Measurements from ENCODE around the gene AOC3. TPM values are rescaled to one million over a fixed set of nuclear protein-coding genes. Genes with fewer than 3 reads are reported as not detected.
A peak's percentile ranks its signal among the peaks of the same experiment; 100 is the strongest.

AOC3 gene
- total and polyA plus RNA-seq, 4 donors: 50.0 to 154 (median 69.2) TPM

DNA sequence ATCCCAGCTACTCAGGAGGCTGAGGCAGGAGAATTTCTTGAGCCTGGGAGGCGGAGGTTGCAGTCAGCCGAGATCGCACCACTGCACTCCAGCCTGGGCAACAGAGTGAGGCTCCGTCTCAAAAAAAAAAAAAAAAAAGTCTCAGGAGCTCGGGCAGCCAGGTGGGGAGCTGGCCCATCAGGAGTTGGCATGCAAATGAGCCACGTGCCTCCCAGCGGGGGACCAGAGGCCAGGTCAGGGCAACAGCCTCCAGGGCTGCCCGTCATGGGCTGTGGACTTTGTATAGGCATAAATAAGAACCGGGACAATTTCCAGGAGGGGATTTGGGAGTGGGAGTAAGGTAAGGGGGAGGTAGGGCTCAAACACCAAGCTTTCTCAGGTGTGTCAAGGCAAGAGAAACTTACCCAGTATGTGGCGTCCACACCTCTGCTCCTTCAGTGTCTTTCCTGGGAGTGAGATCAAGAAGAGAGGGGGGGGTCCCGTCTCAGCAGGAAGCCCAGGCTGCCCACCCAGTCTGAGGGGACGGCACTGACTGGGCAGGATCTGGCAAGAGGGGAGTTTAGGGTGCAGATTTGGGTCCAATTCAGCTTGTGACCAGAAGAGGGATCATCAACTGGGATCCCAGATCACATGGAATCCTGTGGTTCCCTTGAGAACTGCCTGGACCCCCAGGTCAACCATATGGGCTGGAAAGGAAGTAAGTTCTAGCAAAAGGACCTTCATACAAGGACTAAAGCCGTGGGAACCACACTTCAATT lies 27.3 kb downstream of the AOC3 start:
- H3K9ac ChIP-seq (ENCODE audit: insufficient read depth in 1 of 2, low read length in 2 of 2): no peak overlapping the region
- H3K27ac ChIP-seq (ENCODE audit: low read depth in 1 of 2, low read length in 1 of 2): no peak overlapping the region
- 68 to 78% methylated on average over 13 of the region's 13 CpGs for WGBS, 2 donors
- H3K27me3 ChIP-seq (ENCODE audit: control insufficient read depth in 3 of 3, insufficient read depth in 3 of 3, low read length in 2 of 3): no peaks in the 10 kb centered on the region
- DNase-seq (peak in 1 of 3 donors; percentile 41), ATAC-seq (ENCODE audit: insufficient read depth, low FRiP score) (no peak)
- no peak overlapping the region for H3K4me3 ChIP-seq
- TF ChIP-seq, protein P1, sequence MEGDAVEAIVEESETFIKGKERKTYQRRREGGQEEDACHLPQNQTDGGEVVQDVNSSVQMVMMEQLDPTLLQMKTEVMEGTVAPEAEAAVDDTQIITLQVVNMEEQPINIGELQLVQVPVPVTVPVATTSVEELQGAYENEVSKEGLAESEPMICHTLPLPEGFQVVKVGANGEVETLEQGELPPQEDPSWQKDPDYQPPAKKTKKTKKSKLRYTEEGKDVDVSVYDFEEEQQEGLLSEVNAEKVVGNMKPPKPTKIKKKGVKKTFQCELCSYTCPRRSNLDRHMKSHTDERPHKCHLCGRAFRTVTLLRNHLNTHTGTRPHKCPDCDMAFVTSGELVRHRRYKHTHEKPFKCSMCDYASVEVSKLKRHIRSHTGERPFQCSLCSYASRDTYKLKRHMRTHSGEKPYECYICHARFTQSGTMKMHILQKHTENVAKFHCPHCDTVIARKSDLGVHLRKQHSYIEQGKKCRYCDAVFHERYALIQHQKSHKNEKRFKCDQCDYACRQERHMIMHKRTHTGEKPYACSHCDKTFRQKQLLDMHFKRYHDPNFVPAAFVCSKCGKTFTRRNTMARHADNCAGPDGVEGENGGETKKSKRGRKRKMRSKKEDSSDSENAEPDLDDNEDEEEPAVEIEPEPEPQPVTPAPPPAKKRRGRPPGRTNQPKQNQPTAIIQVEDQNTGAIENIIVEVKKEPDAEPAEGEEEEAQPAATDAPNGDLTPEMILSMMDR (IDR thresholded peaks at IDR 0.05; ENCODE audit: control extremely low read depth, extremely low read depth): no peak
- peaks cover 0 to 4% (median 0%) of the 10 kb centered on the region in 4 donors for H3K36me3 ChIP-seq (ENCODE audit: control insufficient read depth in 4 of 4, insufficient read depth in 4 of 4, low read length in 4 of 4)
- H3K4me1 ChIP-seq (ENCODE audit: control insufficient read depth in 5 of 5, insufficient read depth in 5 of 5, low read length in 5 of 5): peaks cover 0 to 23% (median 8%) of the 10 kb centered on the region in 5 donors
- H3K9me3 ChIP-seq (ENCODE audit: control insufficient read depth in 4 of 4, insufficient read depth in 3 of 4, low read length in 3 of 4): no peaks in the 10 kb centered on the region

GRCh38 chr17:42878924-42879595 lies 28.1 kb downstream of the AOC3 start:
- Histone ChIP-seq H3K27me3 (ENCODE audit: control insufficient read depth in 3 of 3, insufficient read depth in 3 of 3, low read length in 2 of 3) (no peaks in the 10 kb centered on the region), H3K9me3 (ENCODE audit: control insufficient read depth in 4 of 4, insufficient read depth in 3 of 4, low read length in 3 of 4) (no peaks in the 10 kb centered on the region), H3K27ac (ENCODE audit: low read depth in 1 of 2, low read length in 1 of 2) (no peak overlapping the region), H3K9ac (ENCODE audit: insufficient read depth in 1 of 2, low read length in 2 of 2) (no peak overlapping the region), H3K4me1 (ENCODE audit: control insufficient read depth in 5 of 5, insufficient read depth in 5 of 5, low read length in 5 of 5) (peaks cover 0 to 16% (median 4%) of the 10 kb centered on the region in 5 donors), H3K36me3 (ENCODE audit: control insufficient read depth in 4 of 4, insufficient read depth in 4 of 4, low read length in 4 of 4) (peaks cover 0 to 4% (median 0%) of the 10 kb centered on the region in 4 donors), H3K4me3 (no peak overlapping the region)
- 90% methylated on average over 8 of the region's 8 CpGs for WGBS, 2 donors
- ATAC-seq (ENCODE audit: insufficient read depth, low FRiP score): no peak
- DNase-seq: no peak
- TF ChIP-seq, protein P1 (IDR thresholded peaks at IDR 0.05; ENCODE audit: control extremely low read depth, extremely low read depth): no peak

GRCh38 chr17:42879596-42879985 lies 28.6 kb downstream of the AOC3 start:
- Histone ChIP-seq H3K4me3 (no peak overlapping the region), H3K27me3 (ENCODE audit: control insufficient read depth in 3 of 3, insufficient read depth in 3 of 3, low read length in 2 of 3) (no peaks in the 10 kb centered on the region), H3K9ac (ENCODE audit: insufficient read depth in 1 of 2, low read length in 2 of 2) (no peak overlapping the region), H3K9me3 (ENCODE audit: control insufficient read depth in 4 of 4, insufficient read depth in 3 of 4, low read length in 3 of 4) (no peaks in the 10 kb centered on the region), H3K36me3 (ENCODE audit: control insufficient read depth in 4 of 4, insufficient read depth in 4 of 4, low read length in 4 of 4) (peaks cover 0 to 4% (median 0%) of the 10 kb centered on the region in 4 donors), H3K4me1 (ENCODE audit: control insufficient read depth in 5 of 5, insufficient read depth in 5 of 5, low read length in 5 of 5) (peaks cover 0 to 12% (median 4%) of the 10 kb centered on the region in 5 donors), H3K27ac (ENCODE audit: low read depth in 1 of 2, low read length in 1 of 2) (no peak overlapping the region)
- DNase-seq (no peak), ATAC-seq (ENCODE audit: insufficient read depth, low FRiP score) (no peak)
- TF ChIP-seq, protein P1 (IDR thresholded peaks at IDR 0.05; ENCODE audit: control extremely low read depth, extremely low read depth): no peak
- WGBS, 2 donors: 74 to 84% methylated on average over 6 of the region's 6 CpGs

All from lung (tissue), 12 donors.